GM21381 (cell line): ENCODE measurements around the gene RIBC2.

Experiments
- ATAC-seq: cut with Tn5 transposase; IDR thresholded peaks from one replicate; pipeline ENCODE4 v1.9.1; 2021; ENCODE audit warnings: mild to moderate bottlenecking, moderate library complexity; ENCODE audit not compliant: unreplicated experiment

RIBC2 gene

DNA sequence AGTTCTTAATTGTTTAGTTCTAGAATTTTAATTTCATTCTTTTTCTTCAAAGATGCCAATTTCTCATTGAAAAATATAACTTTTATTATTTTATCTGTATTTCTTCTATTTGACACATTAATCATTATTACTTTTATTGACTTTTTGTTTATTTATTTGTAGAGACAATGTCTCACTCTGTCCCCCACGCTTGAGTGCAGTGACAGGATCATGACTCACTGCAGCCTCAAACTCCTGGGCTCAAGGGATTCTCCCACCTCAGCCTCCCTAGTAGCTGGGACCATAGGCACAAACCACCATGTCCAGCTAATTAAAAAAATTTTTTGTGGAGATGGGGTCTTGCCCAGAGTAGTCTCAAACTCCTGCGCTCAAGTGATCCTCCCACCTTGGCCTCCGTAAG is 58.9 kb downstream of the RIBC2 start:
- no peak for ATAC-seq

DNA sequence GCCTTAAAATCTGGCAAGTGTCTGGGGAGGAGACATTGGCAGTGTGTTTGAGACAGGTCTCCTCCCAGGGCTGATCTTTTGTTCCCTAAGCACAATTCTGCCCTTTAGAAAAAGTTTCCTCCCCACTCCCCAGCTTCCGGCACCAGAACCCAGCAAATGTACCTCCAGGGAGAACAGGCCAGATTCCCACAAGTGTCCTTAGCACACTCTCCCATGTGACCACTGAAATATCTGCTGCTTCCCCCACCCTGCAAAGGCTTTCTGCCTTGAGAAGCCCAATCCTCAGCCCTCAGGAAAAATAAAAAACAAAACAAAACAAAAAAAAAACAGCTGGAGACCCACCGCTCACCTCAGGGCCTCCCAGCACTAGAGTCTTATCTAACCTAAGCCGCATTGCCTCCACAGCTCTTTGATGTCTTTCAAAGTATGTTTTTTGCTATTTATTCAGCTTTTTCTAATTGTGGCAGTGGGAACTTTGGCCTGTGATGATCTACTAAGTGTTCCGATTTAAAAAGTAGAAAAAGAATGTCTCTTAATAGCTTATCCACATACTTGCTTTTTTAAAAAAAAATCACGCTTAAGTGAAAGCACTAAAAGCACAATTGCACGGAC is 60.2 kb downstream of the RIBC2 start:
- ATAC-seq: no peak

DNA sequence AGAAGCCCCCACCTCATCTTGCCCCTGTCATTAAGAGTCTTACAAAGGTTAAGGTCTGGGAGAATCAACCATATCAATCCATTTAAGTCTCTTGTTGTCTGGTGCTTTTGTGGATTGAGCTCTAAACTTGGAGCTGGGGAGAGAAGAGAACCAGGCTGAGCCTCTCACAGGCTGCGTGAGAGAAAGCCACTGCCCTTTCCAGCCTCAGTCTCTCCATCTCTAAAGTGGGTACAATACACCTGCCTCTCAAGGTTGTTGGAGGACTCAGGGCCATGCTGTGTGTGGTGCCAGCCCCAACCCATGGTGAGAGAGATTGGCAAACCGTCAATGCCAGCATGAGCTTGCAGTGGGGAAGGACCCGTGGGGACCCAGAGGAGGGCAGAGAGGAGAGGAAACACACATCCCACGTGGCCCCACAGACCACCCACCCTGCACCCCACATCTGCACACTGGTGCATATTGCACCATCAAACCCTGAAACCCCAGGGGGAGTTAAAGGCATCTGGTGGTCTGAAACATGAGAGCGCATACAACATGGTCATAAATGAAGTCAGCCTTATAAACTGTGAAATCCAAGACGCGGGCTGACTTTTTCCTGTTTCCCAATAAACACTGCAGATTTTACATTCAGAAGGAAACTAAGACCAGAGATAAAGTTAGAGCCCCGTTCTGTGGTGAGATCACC is 61.7 kb downstream of the RIBC2 start:
- no peak for ATAC-seq

DNA sequence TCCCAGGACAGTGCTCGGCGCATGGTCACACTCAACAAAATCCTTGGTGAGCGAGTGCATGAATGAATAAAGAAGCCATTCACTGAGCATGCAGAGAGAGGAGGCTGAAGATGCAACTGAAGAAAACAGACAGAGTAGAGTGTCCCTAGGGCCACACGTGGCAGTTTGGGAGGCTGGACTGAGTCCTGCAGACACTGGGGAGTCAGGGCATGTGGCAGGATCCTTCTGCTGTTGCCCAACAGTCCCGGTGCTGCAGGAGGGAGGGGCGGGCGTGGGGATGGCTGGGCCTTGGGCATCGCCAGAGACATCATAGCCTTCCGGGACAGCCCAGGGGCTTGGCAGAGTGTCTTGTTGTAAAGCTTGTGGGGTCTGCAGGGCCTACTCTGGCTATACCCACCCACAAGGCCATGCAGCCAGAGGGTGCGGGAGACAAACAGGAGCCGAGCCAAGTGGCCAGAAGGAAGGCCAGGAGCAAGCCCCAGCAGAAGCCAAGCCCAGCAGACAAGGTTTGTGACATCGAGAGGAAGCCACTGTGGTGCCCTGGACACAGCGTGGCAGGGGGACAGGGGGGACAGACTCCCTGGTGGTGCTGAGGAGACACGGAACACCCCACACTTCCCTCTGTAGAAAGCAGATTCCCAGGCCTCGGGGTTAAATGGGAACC is 62.5 kb downstream of the RIBC2 start:
- no peak for ATAC-seq

DNA sequence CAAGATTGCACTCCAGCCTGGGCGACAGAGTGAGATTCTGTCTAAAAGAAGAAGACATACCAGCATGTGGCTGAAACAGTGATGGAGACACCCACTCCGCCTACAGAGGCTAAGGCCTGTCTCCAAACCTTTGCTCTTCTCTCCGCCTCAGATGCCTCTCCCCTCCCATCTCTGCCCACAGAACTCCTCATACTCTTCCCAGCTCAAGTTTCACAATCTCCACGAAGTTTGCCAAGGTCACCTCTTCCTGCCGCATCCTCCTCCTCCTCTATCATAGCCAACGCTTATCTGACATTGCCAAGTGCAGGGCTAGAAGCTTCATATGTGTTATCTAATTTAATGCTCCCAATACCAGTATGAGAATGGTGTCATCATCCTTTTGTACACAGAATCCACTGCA is 63.3 kb downstream of the RIBC2 start:
- no peak for ATAC-seq

DNA sequence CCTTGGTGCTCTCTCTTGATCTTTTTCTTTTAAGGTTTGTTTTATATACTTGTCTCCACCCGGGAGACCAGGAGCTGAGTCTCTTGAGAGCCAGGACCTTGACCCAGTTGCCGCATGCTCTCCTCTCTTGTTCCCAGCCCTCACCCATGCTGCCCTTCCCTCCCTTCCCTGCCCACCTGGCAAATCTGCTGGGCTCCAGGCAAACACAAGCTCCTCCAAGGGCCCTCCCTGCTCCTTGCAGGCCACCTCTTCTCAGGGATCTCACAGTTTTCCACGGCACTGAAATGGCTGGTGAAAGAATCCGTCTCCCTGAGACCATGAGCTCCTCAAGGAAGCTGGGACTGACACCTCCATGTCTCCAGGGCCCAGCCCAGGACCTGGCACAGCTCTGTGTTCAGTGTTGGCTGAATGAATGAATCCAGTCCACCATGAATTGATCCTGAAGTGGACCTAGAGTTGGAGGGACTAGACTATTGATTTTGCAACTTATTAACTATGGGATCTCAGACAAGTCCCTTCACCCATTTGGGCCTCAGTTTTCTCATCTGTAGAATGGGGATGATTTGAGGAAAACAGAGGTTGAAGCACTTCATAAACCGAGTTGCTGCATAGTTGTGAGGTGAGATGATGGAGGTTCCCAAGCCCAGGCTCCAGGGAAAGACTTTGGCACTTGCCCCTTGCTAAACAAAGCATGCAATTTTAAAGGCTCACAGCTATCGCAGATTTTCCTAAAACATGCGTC is 64.0 kb downstream of the RIBC2 start:
- no peak for ATAC-seq

DNA sequence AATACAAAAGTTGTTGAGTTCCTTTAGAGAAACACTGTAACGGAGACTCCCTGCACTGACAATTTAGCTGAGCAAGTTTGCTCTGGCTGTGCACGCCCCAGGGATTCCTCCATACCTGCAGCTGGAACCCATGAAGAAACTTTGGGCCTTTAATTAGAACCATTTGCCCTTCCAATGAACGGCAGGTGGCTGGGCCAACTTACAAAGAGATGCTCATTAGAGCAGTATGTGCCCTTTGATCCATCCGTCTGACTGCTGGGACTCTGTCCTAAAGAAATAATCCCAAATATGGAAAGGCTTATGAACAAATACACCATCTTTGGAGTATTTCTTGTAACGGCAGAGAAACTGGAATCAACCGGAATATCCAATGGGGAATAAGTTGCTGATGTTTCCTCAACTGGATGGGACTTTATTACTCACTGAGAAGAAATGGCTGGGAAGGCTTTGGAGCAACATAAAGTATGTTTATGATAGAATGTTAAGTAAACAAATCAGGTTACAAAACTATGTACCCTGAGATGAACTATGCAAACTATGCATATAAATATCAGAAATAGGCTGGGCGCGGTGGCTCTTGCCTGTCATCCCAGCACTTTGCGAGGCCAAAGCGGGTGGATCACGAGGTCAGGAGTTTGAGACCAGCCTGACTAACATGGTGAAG is 64.7 kb downstream of the RIBC2 start:
- ATAC-seq: no peak

DNA sequence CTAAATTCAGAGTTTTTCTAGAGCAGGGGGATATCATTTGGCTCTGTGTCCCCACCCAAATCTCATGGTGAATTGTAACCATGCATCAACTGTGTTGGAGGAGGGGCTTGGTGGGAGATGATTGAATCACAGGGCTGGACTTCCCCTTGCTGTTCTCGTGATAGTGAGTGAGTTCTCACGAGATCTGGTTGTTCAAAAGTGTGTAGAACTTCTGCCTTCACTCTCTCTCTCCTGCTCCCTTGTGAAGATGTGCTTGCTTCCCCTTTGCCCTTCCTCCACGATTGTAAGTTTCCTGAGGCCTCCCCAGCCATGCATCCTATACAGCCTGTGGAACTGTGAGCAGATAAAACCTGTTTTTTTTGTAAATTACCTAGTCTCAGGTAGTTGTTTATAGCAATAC is 67.2 kb downstream of the RIBC2 start:
- no peak for ATAC-seq

DNA sequence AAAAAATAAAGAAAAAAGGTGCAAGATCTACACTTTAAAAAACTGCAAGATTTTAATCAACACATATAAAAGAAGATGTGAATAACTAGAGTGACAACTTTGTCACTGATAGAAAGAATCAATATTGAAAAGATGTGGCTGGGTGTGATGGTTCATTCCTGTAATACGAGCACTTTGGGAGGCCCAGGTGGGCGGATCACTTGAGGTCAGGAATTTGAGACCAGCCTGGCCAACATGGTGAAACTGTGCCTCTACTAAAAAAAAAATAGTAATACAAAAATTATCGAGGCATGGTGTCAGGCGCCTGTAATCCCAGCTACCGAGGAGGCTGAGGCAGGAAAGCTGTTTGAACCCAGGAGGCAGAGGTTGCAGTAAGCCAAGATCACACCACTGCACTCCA is 68.2 kb downstream of the RIBC2 start:
- ATAC-seq: no peak
